Astrocyte (in vitro differentiated cells and primary cell): ENCODE data around the gene PTPRK. TPM values are rescaled to one million over a fixed set of nuclear protein-coding genes. Genes with fewer than 3 reads are reported as not detected.
A peak's percentile ranks its signal among the peaks of the same experiment; 100 is the strongest.

Experiments
- DNase-seq: peaks from one replicate; pipeline ENCODE4 v3.0.0-alpha.2; 2010; ENCODE audit warnings: low read depth
- FAIRE-seq: peaks from 2 replicates; lab custom pipeline; 2011; peaks lifted over from hg19 to GRCh38; lab: Jason Lieb, UNC
- H2AFZ ChIP-seq: 2 replicates; pipeline ENCODE4 v1.6.0; 2012; ENCODE audit warnings: low read depth, low read length, inconsistent platforms
- H3K27ac ChIP-seq: 2 replicates; pipeline ENCODE4 v1.5.1; 2011; ENCODE audit warnings: low read depth, low read length, inconsistent platforms
- H3K27me3 ChIP-seq: 2 replicates; pipeline ENCODE4 v1.6.0; 2011; ENCODE audit warnings: low read length, inconsistent platforms; ENCODE audit not compliant: insufficient read depth
- H3K36me3 ChIP-seq: 2 replicates; pipeline ENCODE4 v1.5.1; 2011; ENCODE audit warnings: low read length, inconsistent platforms; ENCODE audit not compliant: insufficient read depth
- H3K4me1 ChIP-seq: 2 replicates; pipeline ENCODE4 v1.5.1; 2011; ENCODE audit warnings: low read length, inconsistent platforms; ENCODE audit not compliant: insufficient read depth
- H3K4me2 ChIP-seq: 2 replicates; pipeline ENCODE4 v1.6.0; 2012; ENCODE audit warnings: low read length, inconsistent platforms
- H3K4me3 ChIP-seq: 2 replicates; pipeline ENCODE4 v1.5.1; 2011; ENCODE audit warnings: low read depth, mild to moderate bottlenecking, low read length, inconsistent platforms; ENCODE audit not compliant: insufficient read depth
- H3K79me2 ChIP-seq: 2 replicates; pipeline ENCODE4 v1.6.0; 2012; ENCODE audit warnings: mild to moderate bottlenecking, low read length, inconsistent platforms; ENCODE audit not compliant: insufficient read depth
- H3K9ac ChIP-seq: 2 replicates; pipeline ENCODE4 v1.6.0; 2012; ENCODE audit warnings: mild to moderate bottlenecking, low read length, inconsistent platforms
- H3K9me3 ChIP-seq: 2 replicates; pipeline ENCODE4 v1.5.1; 2012; ENCODE audit warnings: low read depth, mild to moderate bottlenecking, low read length, inconsistent platforms; ENCODE audit not compliant: insufficient read depth
- H4K20me1 ChIP-seq: 2 replicates; pipeline ENCODE4 v1.6.0; 2012; ENCODE audit warnings: low read length, inconsistent platforms; ENCODE audit not compliant: insufficient read depth
- H3K27ac Mint-ChIP-seq: one replicate; pipeline ENCODE4 v1.8.0; 2021; ENCODE audit warnings: mild to moderate bottlenecking, mixed read lengths; ENCODE audit not compliant: unreplicated experiment
- H3K27me3 Mint-ChIP-seq: one replicate; pipeline ENCODE4 v1.8.0; 2021; ENCODE audit warnings: low read depth, mixed read lengths; ENCODE audit not compliant: unreplicated experiment
- H3K36me3 Mint-ChIP-seq: one replicate; pipeline ENCODE4 v1.8.0; 2021; ENCODE audit warnings: low read depth, mixed read lengths; ENCODE audit not compliant: unreplicated experiment
- H3K4me1 Mint-ChIP-seq: one replicate; pipeline ENCODE4 v1.8.0; 2021; ENCODE audit warnings: low read depth, mixed read lengths; ENCODE audit not compliant: unreplicated experiment
- H3K4me3 Mint-ChIP-seq: one replicate; pipeline ENCODE4 v1.8.0; 2021; ENCODE audit warnings: mild to moderate bottlenecking, moderate library complexity, mixed read lengths; ENCODE audit not compliant: unreplicated experiment
- H3K9me3 Mint-ChIP-seq: one replicate; pipeline ENCODE4 v1.8.0; 2021; ENCODE audit warnings: mild to moderate bottlenecking, mixed read lengths; ENCODE audit not compliant: unreplicated experiment
- CTCF ChIP-seq: IDR thresholded peaks from 2 replicates; pipeline ENCODE4 v1.5.1; 2011; ENCODE audit warnings: low read depth, mild to moderate bottlenecking, inconsistent platforms, low read length, moderate library complexity; ENCODE audit not compliant: insufficient read depth
- EZH2 ChIP-seq: IDR thresholded peaks from 2 replicates; pipeline ENCODE4 v1.6.1; 2012; ENCODE audit warnings: mild to moderate bottlenecking, low read length, inconsistent platforms; ENCODE audit not compliant: insufficient read depth
- total RNA-seq: library from RNA; stranded (reverse); gene quantifications from 2 replicates; pipeline ENCODE4 v1.2.1, GENCODE V29; 2021

PTPRK gene
- total RNA-seq, 1 donor from 2014 or later: 159 TPM

DNA sequence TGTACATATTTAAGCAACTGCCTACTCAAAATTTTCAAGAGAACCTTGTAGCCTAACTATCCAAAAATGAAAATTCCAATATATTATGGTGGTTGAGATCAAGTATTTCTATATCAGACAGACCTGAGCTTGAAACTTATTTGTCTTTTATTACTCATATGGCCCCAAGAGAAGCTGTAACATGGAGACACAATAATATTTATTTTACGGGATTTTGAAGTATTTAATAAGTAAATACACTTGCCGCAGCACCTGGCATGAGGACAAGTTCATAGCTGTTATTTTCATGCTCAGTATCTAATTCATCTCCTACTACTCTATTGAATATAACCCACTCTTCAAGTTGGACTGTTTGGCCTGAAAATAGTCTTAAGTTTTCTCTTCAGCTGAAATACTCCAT is 28.0 kb downstream of the PTPRK start:
- no peak overlapping the region for H3K4me3 Mint-ChIP-seq
- peaks cover 94% of the 10 kb centered on the region for H3K79me2 ChIP-seq

DNA sequence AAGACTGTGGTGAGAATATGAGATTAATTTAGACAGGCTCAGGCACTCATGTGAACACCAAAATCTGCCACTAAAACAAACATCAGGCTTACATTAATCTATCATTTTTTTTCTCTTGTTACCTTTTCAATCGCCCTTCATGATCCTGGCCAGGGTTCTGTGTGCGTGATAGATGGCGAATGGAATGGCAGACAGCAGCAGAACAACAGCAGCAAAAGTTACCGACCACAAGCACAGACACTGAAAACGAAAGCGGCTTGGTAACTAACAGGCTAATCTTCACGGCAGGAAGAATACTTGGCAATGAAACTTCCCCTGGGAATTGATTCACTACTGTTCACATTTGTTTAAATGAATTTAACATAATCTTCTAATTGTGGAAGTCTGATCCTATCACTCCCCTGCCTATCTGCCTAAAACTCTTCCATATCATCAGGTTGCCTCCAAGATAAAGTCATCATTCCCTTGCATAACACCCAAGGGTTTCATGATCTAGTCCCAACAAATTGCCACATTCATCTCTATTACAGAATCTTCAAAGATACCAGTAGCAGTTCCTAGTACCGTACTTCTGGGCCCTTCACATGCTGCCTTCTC is 28.7 kb downstream of the PTPRK start:
- Histone ChIP-seq H3K4me2 (peak overlapping the region; percentile 88), H3K27ac (peak overlapping the region; percentile 93)
- peaks cover 51% of the 10 kb centered on the region for H3K4me1 Mint-ChIP-seq

More for the DNA sequence above, 28.0 kb downstream of the PTPRK start:
- Histone ChIP-seq H3K9me3 (no peaks in the 10 kb centered on the region), H3K27me3 (no peaks in the 10 kb centered on the region), H3K27ac (peak overlapping the region; percentile 93), H3K4me1 (peaks cover 32% of the 10 kb centered on the region), H2AFZ (no peak overlapping the region), H3K9ac (peak overlapping the region; percentile 89), H3K4me3 (no peak overlapping the region), H3K4me2 (peak overlapping the region; percentile 88), H4K20me1 (peaks cover 28% of the 10 kb centered on the region), H3K36me3 (no peaks in the 10 kb centered on the region)
- Mint-ChIP-seq H3K27ac (peak overlapping the region; percentile 2), H3K36me3 (peaks cover 1% of the 10 kb centered on the region), H3K9me3 (no peaks in the 10 kb centered on the region), H3K27me3 (no peaks in the 10 kb centered on the region), H3K4me1 (peaks cover 48% of the 10 kb centered on the region)
- DNase-seq (peak; percentile 76), FAIRE-seq (no peak)
- no peak for TF ChIP-seq CTCF

More for the DNA sequence above, 28.7 kb downstream of the PTPRK start:
- H3K4me3 Mint-ChIP-seq: no peak overlapping the region
- Histone ChIP-seq H2AFZ (peak overlapping the region; percentile 2), H4K20me1 (peaks cover 32% of the 10 kb centered on the region), H3K4me3 (peak overlapping the region; percentile 69), H3K9me3 (no peaks in the 10 kb centered on the region), H3K9ac (peak overlapping the region; percentile 89), H3K27me3 (no peaks in the 10 kb centered on the region), H3K36me3 (no peaks in the 10 kb centered on the region), H3K79me2 (peaks cover 94% of the 10 kb centered on the region), H3K4me1 (peaks cover 37% of the 10 kb centered on the region)
- H3K36me3 Mint-ChIP-seq: peaks cover 1% of the 10 kb centered on the region
- TF ChIP-seq CTCF (no peak), EZH2 (no peak)
- FAIRE-seq (no peak), DNase-seq (peak; percentile 84)
- H3K27me3 Mint-ChIP-seq: no peaks in the 10 kb centered on the region
- no peaks in the 10 kb centered on the region for H3K9me3 Mint-ChIP-seq
- H3K27ac Mint-ChIP-seq: peak overlapping the region; percentile 2
